HepG2 (cell line): ENCODE measurements around the gene NHSL1. TPM values are rescaled to one million over a fixed set of nuclear protein-coding genes. Genes with fewer than 3 reads are reported as not detected.

Source experiments
- BCL6 ChIP-seq: IDR thresholded peaks from 2 replicates; pipeline ENCODE4 v1.6.1; 2016; ENCODE audit warnings: missing genetic modification reagents, missing compliant biosample characterization
- CC2D1A ChIP-seq: sonication (generic); formaldehyde crosslinking; IDR thresholded peaks from 2 replicates; pipeline ENCODE4 v1.8.1; 2023; ENCODE audit warnings: mild to moderate bottlenecking, missing genetic modification reagents
- GATAD1 ChIP-seq: IDR thresholded peaks from 2 replicates; pipeline ENCODE4 v1.6.1; 2016; ENCODE audit warnings: missing genetic modification reagents, missing compliant biosample characterization
- HNF4A ChIP-seq: sonication (generic); formaldehyde crosslinking; IDR thresholded peaks from 2 replicates; pipeline ENCODE4 v1.4.0; 2020; ENCODE audit warnings: missing genetic modification reagents
- HNRNPUL1 ChIP-seq: fragments of 200-400 bp; formaldehyde crosslinking; IDR thresholded peaks from 2 replicates; pipeline ENCODE4 v1.6.1; 2017; ENCODE audit warnings: low read depth, mild to moderate bottlenecking, low read length, moderate library complexity
- IRF2 ChIP-seq: IDR thresholded peaks from 2 replicates; pipeline ENCODE4 v1.6.1; 2018; ENCODE audit warnings: missing genetic modification reagents, missing compliant biosample characterization
- MIER2 ChIP-seq: IDR thresholded peaks from 2 replicates; pipeline ENCODE4 v1.6.1; 2016; ENCODE audit warnings: missing biosample characterization, missing genetic modification reagents
- MTA3 ChIP-seq: sonication (generic); formaldehyde crosslinking; IDR thresholded peaks from 2 replicates; pipeline ENCODE4 v1.4.0; 2020; ENCODE audit warnings: missing genetic modification reagents
- PAF1 ChIP-seq: IDR thresholded peaks from 2 replicates; pipeline ENCODE4 v1.6.1; 2016; ENCODE audit warnings: missing genetic modification reagents, missing compliant biosample characterization
- SSRP1 ChIP-seq: IDR thresholded peaks from 2 replicates; pipeline ENCODE4 v1.6.1; 2016; ENCODE audit warnings: control low read depth
- ZNF546 ChIP-seq: sonication (generic); formaldehyde crosslinking; conservative IDR thresholded peaks from 2 replicates; pipeline ENCODE4 v1.8.1; 2023; ENCODE audit warnings: mild to moderate bottlenecking, missing genetic modification reagents
- ZNF589 ChIP-seq: sonication (generic); formaldehyde crosslinking; conservative IDR thresholded peaks from 2 replicates; pipeline ENCODE4 v1.8.0; 2022; ENCODE audit warnings: mild to moderate bottlenecking, moderate library complexity, missing genetic modification reagents
- polyA plus RNA-seq, 8 experiments: library from polyadenylated mRNA; depleted of rRNA in 3 of 8; stranded (reverse) in 7 of 8; unstranded in 1 of 8; fragments of >200 nt; fragmentation: Illumina TruSeq in 4 of 8; extraction: Trizol in 4 of 8; gene quantifications; 2 replicates each; pipeline versions ENCODE4 v1.2.1 to v1.2.3, GENCODE V29; 2011 to 2016; ENCODE audit warnings: low read depth in 4 of 8, missing spikeins in 1 of 8, mixed read lengths in 1 of 8; ENCODE audit not compliant: insufficient read depth in 1 of 8
- total RNA-seq, 5 experiments: library from RNA; depleted of rRNA; stranded (reverse); fragments of >200 nt; fragmentation: Illumina TruSeq; extraction: Trizol; gene quantifications; 2 replicates each; pipeline ENCODE4 v1.2.3, GENCODE V29; 2016; ENCODE audit warnings: low read depth in 1 of 5
- TF ChIP-seq, protein P1 (sequence below): sonication (generic); formaldehyde crosslinking; IDR thresholded peaks from 2 replicates; pipeline ENCODE4 v1.9.0; 2021; ENCODE audit warnings: mild to moderate bottlenecking, missing genetic modification reagents
- TF ChIP-seq, protein P2 (sequence below): sonication (generic); formaldehyde crosslinking; IDR thresholded peaks from 2 replicates; pipeline ENCODE4 v1.5.0; 2020; ENCODE audit warnings: mild to moderate bottlenecking, missing genetic modification reagents, borderline replicate concordance
- TF ChIP-seq, protein P3 (sequence below): sonication (generic); formaldehyde crosslinking; IDR thresholded peaks from 2 replicates; pipeline ENCODE4 v1.4.0; 2020; ENCODE audit warnings: missing genetic modification reagents, borderline replicate concordance

NHSL1 gene
- total and polyA plus RNA-seq, 2 of the 13 experiments (the other 11 are each of a cell fraction or from before 2014, with no cell fraction given) = 24.9 to 53.6 TPM

DNA sequence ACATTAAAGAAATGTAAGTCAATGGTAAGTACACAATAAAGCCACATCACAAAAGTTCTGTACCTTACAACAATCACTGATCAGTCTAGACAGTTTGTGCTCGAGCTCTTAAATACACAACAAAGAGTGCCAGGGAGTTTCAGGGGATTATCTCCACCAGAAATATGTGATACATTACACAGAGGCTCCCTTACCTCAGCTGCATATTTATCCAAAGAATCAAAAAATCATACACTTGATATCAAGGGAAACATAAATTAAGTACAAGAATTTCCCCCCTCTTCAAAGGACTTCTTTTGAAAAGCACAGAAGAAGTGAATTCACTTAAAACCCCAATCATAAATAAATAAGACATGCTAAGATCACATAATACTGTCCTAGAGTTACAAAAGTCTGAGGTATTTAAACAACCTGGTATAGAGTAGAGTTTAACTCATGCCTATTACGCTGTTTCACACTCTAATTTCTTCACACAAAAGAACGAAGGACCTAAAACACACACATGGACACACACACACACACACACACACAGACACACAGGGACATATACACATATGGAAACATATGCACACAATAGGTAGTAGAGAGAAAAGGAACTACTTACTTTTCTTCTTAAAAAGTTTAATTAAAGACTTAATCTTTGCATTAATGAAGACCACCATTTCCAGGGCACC lies 528 bp downstream of the NHSL1 start (continued):
- TF ChIP-seq, protein P1, sequence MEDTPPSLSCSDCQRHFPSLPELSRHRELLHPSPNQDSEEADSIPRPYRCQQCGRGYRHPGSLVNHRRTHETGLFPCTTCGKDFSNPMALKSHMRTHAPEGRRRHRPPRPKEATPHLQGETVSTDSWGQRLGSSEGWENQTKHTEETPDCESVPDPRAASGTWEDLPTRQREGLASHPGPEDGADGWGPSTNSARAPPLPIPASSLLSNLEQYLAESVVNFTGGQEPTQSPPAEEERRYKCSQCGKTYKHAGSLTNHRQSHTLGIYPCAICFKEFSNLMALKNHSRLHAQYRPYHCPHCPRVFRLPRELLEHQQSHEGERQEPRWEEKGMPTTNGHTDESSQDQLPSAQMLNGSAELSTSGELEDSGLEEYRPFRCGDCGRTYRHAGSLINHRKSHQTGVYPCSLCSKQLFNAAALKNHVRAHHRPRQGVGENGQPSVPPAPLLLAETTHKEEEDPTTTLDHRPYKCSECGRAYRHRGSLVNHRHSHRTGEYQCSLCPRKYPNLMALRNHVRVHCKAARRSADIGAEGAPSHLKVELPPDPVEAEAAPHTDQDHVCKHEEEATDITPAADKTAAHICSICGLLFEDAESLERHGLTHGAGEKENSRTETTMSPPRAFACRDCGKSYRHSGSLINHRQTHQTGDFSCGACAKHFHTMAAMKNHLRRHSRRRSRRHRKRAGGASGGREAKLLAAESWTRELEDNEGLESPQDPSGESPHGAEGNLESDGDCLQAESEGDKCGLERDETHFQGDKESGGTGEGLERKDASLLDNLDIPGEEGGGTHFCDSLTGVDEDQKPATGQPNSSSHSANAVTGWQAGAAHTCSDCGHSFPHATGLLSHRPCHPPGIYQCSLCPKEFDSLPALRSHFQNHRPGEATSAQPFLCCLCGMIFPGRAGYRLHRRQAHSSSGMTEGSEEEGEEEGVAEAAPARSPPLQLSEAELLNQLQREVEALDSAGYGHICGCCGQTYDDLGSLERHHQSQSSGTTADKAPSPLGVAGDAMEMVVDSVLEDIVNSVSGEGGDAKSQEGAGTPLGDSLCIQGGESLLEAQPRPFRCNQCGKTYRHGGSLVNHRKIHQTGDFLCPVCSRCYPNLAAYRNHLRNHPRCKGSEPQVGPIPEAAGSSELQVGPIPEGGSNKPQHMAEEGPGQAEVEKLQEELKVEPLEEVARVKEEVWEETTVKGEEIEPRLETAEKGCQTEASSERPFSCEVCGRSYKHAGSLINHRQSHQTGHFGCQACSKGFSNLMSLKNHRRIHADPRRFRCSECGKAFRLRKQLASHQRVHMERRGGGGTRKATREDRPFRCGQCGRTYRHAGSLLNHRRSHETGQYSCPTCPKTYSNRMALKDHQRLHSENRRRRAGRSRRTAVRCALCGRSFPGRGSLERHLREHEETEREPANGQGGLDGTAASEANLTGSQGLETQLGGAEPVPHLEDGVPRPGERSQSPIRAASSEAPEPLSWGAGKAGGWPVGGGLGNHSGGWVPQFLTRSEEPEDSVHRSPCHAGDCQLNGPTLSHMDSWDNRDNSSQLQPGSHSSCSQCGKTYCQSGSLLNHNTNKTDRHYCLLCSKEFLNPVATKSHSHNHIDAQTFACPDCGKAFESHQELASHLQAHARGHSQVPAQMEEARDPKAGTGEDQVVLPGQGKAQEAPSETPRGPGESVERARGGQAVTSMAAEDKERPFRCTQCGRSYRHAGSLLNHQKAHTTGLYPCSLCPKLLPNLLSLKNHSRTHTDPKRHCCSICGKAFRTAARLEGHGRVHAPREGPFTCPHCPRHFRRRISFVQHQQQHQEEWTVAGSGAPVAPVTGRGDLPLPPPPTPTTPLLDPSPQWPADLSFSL (CRISPR knock-in tag) = peak; percentile 90
- TF ChIP-seq, protein P2, sequence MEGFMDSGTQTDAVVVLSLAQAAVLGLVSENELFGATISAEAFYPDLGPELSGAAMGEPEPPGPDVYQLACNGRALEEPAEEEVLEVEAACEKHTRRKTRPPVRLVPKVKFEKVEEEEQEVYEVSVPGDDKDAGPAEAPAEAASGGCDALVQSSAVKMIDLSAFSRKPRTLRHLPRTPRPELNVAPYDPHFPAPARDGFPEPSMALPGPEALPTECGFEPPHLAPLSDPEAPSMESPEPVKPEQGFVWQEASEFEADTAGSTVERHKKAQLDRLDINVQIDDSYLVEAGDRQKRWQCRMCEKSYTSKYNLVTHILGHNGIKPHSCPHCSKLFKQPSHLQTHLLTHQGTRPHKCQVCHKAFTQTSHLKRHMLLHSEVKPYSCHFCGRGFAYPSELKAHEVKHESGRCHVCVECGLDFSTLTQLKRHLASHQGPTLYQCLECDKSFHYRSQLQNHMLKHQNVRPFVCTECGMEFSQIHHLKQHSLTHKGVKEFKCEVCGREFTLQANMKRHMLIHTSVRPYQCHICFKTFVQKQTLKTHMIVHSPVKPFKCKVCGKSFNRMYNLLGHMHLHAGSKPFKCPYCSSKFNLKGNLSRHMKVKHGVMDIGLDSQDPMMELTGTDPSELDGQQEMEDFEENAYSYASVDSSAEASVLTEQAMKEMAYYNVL (CRISPR knock-in tag) = no peak
- TF ChIP-seq IRF2 (CRISPR knock-in tag) = no peak
- TF ChIP-seq SSRP1 (CRISPR knock-in tag) = peak; percentile 80; the same call in 1 of the 2 replicates
- TF ChIP-seq, protein P3, sequence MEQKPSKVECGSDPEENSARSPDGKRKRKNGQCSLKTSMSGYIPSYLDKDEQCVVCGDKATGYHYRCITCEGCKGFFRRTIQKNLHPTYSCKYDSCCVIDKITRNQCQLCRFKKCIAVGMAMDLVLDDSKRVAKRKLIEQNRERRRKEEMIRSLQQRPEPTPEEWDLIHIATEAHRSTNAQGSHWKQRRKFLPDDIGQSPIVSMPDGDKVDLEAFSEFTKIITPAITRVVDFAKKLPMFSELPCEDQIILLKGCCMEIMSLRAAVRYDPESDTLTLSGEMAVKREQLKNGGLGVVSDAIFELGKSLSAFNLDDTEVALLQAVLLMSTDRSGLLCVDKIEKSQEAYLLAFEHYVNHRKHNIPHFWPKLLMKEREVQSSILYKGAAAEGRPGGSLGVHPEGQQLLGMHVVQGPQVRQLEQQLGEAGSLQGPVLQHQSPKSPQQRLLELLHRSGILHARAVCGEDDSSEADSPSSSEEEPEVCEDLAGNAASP (CRISPR knock-in tag) = no peak
- no peak for TF ChIP-seq HNRNPUL1
- peak; percentile 17; the same call in 1 of the 2 replicates for TF ChIP-seq BCL6 (CRISPR knock-in tag)
- no peak for TF ChIP-seq ZNF589 (CRISPR knock-in tag)
- TF ChIP-seq MTA3 (CRISPR knock-in tag) = no peak
- TF ChIP-seq CC2D1A = no peak
- no peak for TF ChIP-seq MIER2 (CRISPR knock-in tag)
- no peak for TF ChIP-seq PAF1 (CRISPR knock-in tag)
- TF ChIP-seq GATAD1 = peak; percentile 2; the same call in 1 of the 2 replicates
- no peak for TF ChIP-seq HNF4A (CRISPR knock-in tag)
- TF ChIP-seq ZNF546 = no peak
